ENCODE data around the gene ZNF613.

- TF ChIP-seq POLR2AphosphoS5 (IDR thresholded peaks at IDR 0.05), result no peak
- TF ChIP-seq CTCF (IDR thresholded peaks at IDR 0.05), result no peak
- TF ChIP-seq POLR2A (IDR thresholded peaks at IDR 0.05), result no peak
These were observed 11.9 kb upstream of the ZNF613 start for GRCh38 chr19:51915324-51915867.
